NOMO-1 treated with dmso at 0.1 percent for 144 hours (cell line): Measurements from ENCODE around the gene EDC3.
"Not testable (repeated sequence)": the region's sequence is repeated elsewhere in the genome, so short reads cannot be mapped to it uniquely, and the experiment has no call there.

Experiments used
- DNase-seq: peaks from one replicate; lab custom pipeline; 2025; ENCODE audit not compliant: unreplicated experiment; lab: John Stamatoyannopoulos, UW

The EDC3 gene

GRCh38 chr15:74710319-74711094 is 14.7 kb upstream of the EDC3 start:
- no peak for DNase-seq

- DNase-seq = no peak
Observed at GRCh38 chr15:74709892-74710291, 14.1 kb upstream of the EDC3 start.

DNA sequence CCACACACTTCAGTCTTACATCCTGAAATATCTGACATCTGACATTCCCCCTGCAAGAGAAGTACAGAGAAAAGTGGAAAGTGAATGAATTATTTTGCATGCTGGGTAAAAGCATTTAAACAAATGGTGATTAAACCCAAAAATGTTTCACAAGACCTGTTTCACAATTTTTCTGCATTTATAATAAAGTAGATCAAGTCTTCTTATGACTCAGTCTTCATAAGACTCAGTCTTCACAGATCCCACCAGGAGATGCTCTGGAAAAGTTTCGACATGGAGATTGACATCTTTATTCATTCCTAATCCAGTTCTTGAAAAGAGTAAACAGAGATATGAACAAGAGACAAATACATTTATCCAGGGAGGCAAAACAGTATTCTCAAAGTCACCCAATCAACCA is 13.2 kb upstream of the EDC3 start:
- no peak for DNase-seq

- DNase-seq = no peak
Observed at GRCh38 chr15:74696808-74697207, 984 bp upstream of the EDC3 start.

DNA sequence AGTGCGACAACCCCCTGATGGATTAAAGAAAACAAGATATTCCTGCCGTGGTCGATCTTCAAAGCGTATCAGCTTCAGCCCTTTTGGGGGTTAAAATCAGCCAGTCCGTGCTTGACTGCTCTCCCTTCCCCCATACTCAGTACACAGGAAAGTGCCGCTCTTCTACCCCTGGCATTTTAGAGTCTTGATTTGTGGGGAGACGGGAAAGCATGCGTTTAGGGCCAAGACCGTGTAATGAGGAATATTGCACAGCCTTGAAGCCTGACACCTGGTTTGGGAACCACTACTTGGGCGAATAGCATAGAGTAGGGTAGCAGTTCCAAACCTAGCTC is 540 bp upstream of the EDC3 start:
- no peak for DNase-seq

- DNase-seq = no peak
Observed at GRCh38 chr15:74692327-74692726, 3.5 kb downstream of the EDC3 start.

GRCh38 chr15:74683758-74684157 is 12.1 kb downstream of the EDC3 start:
- DNase-seq = no peak

DNA sequence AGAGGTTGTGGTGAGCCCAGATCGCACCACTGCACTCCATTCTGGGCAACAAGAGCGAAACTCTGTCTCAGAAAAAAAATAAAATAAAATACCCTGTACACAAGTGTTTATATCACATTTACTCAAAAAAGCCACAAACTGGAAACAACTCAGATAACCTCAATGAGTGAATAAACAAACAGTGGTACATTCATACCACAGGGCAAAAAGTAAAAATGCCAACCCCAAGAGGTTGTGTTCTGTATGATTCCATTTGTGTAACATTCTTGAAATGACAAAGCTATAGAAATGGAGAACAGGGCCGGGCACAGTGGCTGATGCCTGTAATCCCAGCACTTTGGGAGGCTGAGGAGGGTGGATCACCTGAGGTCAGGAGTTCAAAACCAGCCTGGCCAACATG is 12.9 kb downstream of the EDC3 start:
- no peak for DNase-seq

GRCh38 chr15:74680456-74680855 is 15.4 kb downstream of the EDC3 start:
- DNase-seq = no peak

DNA sequence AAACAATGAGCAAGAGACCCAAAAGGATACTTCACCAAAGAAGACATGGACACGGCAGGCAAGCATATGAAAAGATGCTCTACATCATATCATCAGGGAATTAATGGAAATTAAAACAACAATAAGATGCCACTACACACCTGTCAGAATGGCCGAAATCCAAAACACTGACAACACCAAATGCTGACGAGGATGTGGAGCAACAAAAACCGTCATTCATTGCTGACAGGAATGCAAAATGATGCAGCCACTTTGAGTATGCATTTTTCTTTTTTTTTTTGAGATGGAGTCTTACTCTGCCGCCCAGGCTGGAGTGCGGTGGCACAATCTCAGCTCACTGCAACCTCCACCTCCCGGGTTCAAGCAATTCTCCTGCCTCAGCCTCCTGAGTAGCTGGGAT is 19.0 kb downstream of the EDC3 start:
- no peak for DNase-seq

DNA sequence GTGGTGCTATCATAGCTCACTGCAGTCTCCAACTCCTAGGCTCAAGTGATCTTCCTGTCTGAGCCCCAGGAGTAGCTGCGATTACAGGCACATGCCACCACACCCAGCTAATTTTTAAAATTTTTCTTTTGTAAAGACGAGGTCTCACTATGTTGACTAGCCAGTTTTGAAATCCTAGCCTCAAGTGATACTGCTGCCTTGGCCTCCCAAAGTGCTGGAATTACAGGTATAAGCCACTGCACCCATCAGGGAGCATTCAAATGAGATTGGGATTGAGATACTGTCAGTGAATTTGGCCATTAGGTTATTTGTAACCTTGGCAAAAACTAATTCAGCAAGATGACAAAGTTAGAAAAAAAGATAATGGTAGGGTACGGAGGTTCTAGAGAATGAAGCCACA is 21.7 kb downstream of the EDC3 start:
- DNase-seq = no peak

- DNase-seq = no peak
Observed at GRCh38 chr15:74669627-74670026, 26.2 kb downstream of the EDC3 start.

- no peak for DNase-seq
Observed at GRCh38 chr15:74667975-74668374, 27.8 kb downstream of the EDC3 start.

- DNase-seq = no peak
Observed at GRCh38 chr15:74664670-74665069, 31.2 kb downstream of the EDC3 start.

DNA sequence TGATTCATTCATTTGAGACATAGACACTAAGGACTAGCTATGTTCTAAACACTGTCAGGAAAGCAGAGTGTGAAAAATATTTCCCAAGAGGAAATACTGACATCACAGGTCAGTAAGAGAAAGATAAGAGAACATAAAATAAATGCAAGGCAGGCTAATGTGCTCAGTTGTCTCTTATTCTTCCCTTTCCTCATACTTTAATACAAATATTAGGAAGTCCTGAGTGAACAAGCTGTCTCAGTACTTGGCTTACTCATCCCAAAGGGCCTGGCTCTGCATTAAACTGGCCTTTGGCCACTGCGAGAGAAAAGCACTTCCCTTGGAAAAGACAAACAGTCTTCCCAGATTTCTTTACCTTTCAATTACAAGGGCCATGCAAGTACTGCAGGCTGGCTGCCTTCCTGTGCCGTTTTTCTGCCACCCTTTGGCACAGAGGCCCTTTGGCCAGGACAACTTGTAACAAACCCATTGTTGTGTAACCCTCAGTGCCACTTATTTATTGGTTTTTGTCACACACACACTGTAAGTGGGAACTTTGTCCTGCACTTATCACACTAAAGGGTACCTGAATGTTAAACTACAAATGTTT is 31.7 kb downstream of the EDC3 start:
- DNase-seq = no peak

- no peak for DNase-seq
Observed at GRCh38 chr15:74663303-74664027, 32.4 kb downstream of the EDC3 start.

DNA sequence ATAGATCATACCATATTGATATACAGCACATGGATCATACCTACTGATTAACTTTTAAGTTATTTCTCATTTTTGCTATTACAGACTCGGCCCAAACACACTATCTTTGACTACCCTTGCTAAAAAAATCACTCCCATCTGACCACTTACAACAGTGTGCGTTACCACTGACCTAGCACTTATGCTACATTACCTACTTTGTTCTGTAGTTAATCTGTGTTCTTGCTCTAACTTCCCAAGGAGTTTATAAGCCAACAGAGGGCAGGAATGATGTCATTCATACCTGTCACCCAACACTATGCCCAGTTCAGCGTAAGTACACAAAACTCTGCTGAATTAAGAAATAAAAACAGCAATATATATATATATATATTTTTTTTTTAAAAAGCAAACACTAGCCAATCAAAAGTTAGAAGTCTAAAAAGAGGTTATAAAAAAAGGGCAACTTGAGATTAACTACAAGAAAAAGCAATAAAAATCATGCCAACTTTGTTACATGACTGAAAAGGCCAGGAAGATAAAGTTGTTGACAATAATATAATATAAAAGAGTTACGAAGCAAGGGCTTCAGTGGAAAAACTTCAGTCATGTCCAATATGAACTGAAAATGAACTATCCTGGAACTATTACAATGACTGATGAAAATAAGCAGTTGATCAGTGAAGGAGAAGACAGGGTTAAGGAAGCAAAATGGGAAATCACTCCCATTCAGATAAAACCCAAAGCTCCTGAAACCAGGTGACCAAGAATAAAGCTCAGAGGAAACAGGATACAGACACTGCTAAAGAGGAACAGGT is 33.6 kb downstream of the EDC3 start:
- DNase-seq = no peak

DNA sequence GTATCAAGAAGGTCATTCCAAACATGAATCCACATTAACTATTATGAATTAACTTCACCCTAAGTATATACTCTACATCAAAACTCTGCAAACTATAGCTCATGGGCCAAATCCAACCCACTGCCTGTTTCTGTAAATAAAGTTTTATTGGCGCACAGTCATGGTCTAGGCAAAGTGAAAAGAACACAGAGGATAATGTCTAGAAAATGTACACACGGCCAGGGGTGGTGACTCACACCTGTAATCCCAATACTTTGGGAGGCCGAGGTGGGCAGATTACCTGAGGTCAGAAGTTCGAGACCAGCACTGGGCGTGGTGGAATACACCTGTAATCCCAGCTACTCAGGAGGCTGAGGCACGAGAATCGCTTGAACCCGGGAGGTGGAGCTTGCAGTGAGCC is 34.5 kb downstream of the EDC3 start:
- not testable (repeated sequence) for DNase-seq

DNA sequence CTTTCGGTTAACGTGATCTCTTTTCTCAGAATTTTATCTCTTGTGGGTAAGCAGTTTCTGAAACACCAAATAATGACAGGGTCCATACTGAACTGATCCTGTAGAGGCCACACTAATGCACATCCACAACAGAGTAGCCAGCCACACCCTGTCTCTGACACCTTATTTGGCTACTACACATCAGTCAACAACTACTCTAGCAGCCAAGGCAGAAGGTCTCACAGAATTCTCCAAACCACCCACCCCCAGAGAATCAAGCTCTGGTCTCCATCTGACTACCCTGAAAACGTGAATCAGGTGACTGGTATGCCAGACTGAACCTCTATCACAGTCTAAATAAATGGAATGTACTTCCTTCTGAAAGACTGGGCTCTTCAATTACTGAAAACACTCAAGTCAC is 38.0 kb downstream of the EDC3 start:
- DNase-seq = no peak

DNA sequence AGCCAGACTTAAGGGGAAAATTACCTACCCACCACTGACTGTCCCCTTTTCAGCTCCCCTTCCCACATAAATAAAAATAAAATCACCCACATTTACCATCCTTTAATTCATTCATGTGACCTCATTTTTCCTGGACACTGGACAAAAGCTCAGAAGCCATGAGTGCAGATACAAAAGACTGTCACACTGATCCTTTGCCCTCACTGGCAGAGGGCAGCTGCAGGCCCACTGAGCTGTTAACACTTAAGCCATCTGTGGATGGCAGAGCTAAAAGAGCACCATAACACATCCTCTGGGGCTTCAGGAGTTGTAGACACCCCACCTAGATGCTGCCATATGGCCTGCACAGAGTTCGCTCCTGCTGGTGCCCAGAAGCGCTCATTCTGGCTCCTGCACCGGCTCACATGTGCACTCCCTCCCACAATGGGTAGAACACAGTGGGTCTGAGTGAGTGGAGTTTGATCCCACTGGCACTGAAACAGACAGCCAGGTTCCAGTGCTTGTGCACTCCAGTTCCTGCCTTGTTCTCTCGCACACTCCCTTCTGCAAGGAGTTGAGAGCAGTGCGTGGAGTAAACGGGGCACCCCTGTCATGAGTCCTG is 38.8 kb downstream of the EDC3 start:
- no peak for DNase-seq

- no peak for DNase-seq
Observed at GRCh38 chr15:74655424-74655823, 40.4 kb downstream of the EDC3 start.
